ENCODE data around the gene FAM9C. TPM values are rescaled to one million over a fixed set of nuclear protein-coding genes. Genes with fewer than 3 reads are reported as not detected.
A peak's percentile ranks its signal among the peaks of the same experiment; 100 is the strongest.

FAM9C gene
- total RNA-seq, 1 donor = not detected

DNA sequence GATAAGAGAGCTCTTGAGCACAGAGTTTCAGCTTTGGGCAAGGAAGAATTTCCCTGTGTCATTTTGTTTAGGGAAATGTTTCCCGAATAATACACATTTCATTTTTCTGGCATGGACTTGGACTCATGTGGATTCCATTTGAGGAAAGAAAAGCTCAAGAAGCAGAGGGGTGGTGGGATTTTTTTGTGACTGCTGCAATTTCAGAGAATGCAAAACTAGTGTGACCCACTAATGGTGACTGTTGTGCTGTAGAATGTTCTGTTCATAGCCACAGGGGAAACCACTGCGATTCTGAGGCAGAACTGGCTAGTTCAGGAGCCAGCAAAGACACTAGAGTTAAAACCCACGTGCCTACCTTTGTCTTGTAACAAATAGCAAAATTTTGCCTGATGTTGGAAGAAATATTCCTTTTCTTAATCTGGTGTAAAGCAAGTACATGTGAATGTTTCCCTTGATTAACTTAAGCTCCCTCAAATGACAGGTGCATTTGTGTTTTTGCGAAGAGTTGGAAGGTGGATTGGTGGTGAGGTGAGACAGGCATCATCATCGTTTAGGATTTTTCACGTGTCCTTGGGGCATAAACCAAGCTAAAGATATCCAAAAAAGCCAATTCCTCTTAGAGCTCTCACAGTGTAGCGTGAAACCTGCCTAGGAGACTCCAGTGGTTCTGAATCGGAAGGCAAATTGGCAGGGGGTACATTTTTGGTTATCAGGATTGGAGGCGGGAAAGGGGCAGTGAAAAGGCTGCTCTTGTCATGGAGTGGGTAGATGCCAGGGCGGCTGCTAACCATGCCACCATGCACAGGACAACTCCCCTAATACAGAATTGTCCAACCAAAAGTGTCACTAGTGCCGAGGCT is 38.0 kb upstream of the FAM9C start:
- H3K4me3 ChIP-seq (ENCODE audit: low read depth, low read length) = no peak overlapping the region
- no peak for DNase-seq (ENCODE audit: low read depth)
- TF ChIP-seq, protein P1, sequence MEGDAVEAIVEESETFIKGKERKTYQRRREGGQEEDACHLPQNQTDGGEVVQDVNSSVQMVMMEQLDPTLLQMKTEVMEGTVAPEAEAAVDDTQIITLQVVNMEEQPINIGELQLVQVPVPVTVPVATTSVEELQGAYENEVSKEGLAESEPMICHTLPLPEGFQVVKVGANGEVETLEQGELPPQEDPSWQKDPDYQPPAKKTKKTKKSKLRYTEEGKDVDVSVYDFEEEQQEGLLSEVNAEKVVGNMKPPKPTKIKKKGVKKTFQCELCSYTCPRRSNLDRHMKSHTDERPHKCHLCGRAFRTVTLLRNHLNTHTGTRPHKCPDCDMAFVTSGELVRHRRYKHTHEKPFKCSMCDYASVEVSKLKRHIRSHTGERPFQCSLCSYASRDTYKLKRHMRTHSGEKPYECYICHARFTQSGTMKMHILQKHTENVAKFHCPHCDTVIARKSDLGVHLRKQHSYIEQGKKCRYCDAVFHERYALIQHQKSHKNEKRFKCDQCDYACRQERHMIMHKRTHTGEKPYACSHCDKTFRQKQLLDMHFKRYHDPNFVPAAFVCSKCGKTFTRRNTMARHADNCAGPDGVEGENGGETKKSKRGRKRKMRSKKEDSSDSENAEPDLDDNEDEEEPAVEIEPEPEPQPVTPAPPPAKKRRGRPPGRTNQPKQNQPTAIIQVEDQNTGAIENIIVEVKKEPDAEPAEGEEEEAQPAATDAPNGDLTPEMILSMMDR (IDR thresholded peaks at IDR 0.05; ENCODE audit: insufficient read depth, low read length) = no peak

DNA sequence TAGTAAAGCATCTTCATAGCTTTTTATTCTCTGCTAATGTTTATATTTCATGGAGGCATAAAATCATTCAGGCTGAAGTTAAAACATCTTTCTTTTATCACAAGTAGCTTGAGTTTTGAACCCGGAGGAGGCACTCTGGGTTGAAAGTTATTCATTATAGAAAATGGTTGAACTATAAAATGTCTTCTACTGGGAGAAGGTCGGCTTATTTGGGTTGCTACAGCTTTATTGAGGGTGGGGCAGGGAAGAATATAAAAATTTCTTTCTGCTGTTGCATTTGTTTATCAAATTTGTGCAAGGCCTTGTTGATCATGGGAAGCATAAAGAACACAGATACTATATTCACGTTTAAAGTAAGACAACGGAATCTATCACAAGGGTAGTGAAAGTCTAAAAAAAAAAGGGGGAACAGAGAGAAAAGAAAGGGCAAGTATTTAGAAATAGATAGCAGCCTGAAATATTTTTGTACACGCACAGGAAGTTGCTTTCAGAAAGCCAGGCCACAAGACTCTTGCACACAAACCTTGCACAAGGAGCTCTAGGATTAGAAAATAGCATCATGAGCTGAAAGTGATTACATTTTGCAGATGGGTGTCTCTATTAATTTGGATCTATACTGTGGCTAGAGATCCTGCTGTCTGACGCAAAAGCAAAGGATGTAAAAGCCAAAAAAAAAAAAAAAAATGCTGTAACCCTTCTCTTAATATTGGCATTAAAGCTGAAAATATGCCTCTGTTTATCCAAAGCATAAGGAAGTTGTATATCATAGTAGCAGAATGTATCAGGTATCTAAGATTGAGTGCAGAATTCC is 37.2 kb upstream of the FAM9C start:
- H3K4me3 ChIP-seq (ENCODE audit: low read depth, low read length) = no peak overlapping the region
- DNase-seq (ENCODE audit: low read depth) = peak; percentile 43
- TF ChIP-seq, protein P1 (IDR thresholded peaks at IDR 0.05; ENCODE audit: insufficient read depth, low read length) = no peak

DNA sequence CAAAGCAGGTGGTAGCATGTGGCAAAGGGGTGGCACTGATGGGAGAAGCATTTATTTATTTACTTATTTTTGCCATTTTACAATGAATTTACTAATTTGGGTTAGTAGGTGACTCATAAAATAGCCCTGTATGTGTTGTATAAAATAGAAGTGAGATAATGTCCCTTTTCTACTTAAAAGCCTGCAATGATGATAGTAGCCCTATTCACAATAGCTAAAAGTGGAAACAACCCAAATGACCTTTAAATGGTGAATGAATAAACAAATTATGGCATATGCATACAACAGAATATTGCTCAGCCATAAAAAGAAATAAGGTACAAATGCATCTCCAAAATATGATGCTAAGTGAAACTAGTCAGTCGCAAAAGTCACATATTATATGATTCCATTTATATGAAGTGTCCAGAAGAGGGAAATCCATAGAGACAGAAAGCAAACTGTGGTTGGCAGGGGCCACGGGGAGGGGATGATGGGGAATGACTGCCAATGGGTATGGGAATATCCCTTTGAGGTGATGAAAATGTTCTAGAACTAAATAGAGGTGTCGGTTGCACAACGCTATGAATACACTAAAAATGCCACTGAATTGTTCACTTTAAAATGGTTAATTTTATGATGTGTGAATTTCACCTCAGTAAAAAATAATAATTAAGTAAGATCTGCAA is 35.8 kb upstream of the FAM9C start:
- TF ChIP-seq, protein P1 (IDR thresholded peaks at IDR 0.05; ENCODE audit: insufficient read depth, low read length) = no peak
- no peak overlapping the region for H3K4me3 ChIP-seq (ENCODE audit: low read depth, low read length)
- DNase-seq (ENCODE audit: low read depth) = no peak

DNA sequence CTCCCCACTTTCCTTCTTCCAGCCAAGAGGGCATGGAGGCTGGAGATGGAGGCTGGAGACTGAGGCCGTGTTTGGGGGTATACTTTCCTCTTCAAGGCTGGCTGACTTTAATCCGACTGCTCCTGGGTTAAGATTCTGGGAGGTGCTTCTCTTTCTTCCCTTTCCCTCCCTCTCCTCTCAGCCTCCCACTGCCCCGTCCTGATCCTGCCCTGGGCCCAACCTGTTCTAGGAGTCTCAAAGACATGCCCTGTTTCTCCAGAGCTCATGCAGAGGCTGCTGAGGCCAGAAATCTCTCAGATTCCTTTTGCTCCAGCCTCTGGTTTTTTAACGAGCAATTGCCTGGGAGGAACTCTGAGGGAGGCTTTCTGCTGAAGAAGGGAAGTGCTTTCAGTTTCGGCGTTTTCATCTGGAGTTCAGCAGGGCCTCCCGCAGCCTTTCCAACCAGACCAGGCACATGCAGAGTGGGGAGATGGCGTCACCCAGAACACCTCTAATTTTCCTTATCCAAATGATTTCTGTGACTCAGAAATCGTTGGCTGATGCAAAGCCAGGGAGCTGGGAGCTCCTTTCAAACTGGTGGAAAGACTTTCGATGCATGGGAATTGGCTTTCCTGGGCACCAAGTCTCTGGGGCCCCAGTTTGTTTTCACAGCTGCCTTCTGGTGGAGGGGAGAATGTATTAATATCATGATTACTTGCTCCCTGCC is 34.5 kb upstream of the FAM9C start:
- H3K4me3 ChIP-seq (ENCODE audit: low read depth, low read length) = peak overlapping the region; percentile 10
- TF ChIP-seq, protein P1 (IDR thresholded peaks at IDR 0.05; ENCODE audit: insufficient read depth, low read length) = no peak
- DNase-seq (ENCODE audit: low read depth) = peak; percentile 92

DNA sequence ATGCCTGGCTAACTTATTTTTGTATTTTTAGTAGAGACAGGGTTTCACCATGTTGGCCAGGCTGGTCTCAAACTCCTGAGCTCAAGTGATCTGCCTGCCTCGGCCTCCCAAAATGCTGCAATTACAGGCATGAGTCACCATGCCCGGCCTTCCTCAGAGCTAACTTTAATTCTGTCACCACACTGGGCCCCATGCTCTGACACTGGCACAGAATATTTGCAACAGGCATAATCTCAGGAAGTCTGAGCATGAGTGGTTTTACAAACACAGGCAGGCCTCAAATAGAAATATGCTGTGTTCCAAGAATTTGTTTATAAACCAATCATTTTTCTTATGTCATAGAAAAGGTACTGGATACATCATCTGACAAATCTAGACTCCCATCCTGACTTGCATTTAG is 32.7 kb upstream of the FAM9C start:
- no peak overlapping the region for H3K4me3 ChIP-seq (ENCODE audit: low read depth, low read length)
- TF ChIP-seq, protein P1 (IDR thresholded peaks at IDR 0.05; ENCODE audit: insufficient read depth, low read length) = no peak
- DNase-seq (ENCODE audit: low read depth) = peak; percentile 22
